HepG2 (cell line): ENCODE results near the gene MRPL58. TPM values are rescaled to one million over a fixed set of nuclear protein-coding genes. Genes with fewer than 3 reads are reported as not detected.

Experiments
- MEIS2 ChIP-seq: sonication (generic); formaldehyde crosslinking; IDR thresholded peaks from 2 replicates; pipeline ENCODE4 v1.9.0; 2021; ENCODE audit warnings: mild to moderate bottlenecking, missing genetic modification reagents
- NKX3-1 ChIP-seq: sonication (generic); formaldehyde crosslinking; IDR thresholded peaks from 2 replicates; pipeline ENCODE4 v1.5.0; 2020; ENCODE audit warnings: missing genetic modification reagents
- ZBTB21 ChIP-seq: sonication (generic); formaldehyde crosslinking; IDR thresholded peaks from 2 replicates; pipeline ENCODE4 v1.4.0; 2020; ENCODE audit warnings: missing genetic modification reagents
- ZNF124 ChIP-seq: sonication (generic); formaldehyde crosslinking; IDR thresholded peaks from 2 replicates; pipeline ENCODE4 v1.4.0; 2020; ENCODE audit warnings: missing genetic modification reagents
- ZNF333 ChIP-seq: sonication (generic); formaldehyde crosslinking; IDR thresholded peaks from 2 replicates; pipeline ENCODE4 v1.4.0; 2020; ENCODE audit warnings: mild to moderate bottlenecking, missing genetic modification reagents, borderline replicate concordance
- ZNF354B ChIP-seq: sonication (generic); formaldehyde crosslinking; IDR thresholded peaks from 2 replicates; pipeline ENCODE4 v1.8.0; 2022; ENCODE audit warnings: mild to moderate bottlenecking, missing genetic modification reagents
- ZNF768 ChIP-seq: sonication (generic); formaldehyde crosslinking; IDR thresholded peaks from 2 replicates; pipeline ENCODE4 v1.4.0; 2020; ENCODE audit warnings: missing genetic modification reagents
- ZNF782 ChIP-seq: sonication (generic); formaldehyde crosslinking; IDR thresholded peaks from 2 replicates; pipeline ENCODE4 v1.4.0; 2020; ENCODE audit warnings: missing genetic modification reagents, mild to moderate bottlenecking, borderline replicate concordance
- ZNF878 ChIP-seq: sonication (generic); formaldehyde crosslinking; IDR thresholded peaks from 2 replicates; pipeline ENCODE4 v1.8.1; 2023; ENCODE audit warnings: mild to moderate bottlenecking, missing genetic modification reagents, moderate library complexity
- polyA plus RNA-seq, 8 experiments: library from polyadenylated mRNA; depleted of rRNA in 3 of 8; stranded (reverse) in 7 of 8; unstranded in 1 of 8; fragments of >200 nt; fragmentation: Illumina TruSeq in 4 of 8; extraction: Trizol in 4 of 8; gene quantifications; 2 replicates each; pipeline versions ENCODE4 v1.2.1 to v1.2.3, GENCODE V29; 2011 to 2016; ENCODE audit warnings: low read depth in 4 of 8, missing spikeins in 1 of 8, mixed read lengths in 1 of 8; ENCODE audit not compliant: insufficient read depth in 1 of 8
- total RNA-seq, 5 experiments: library from RNA; depleted of rRNA; stranded (reverse); fragments of >200 nt; fragmentation: Illumina TruSeq; extraction: Trizol; gene quantifications; 2 replicates each; pipeline ENCODE4 v1.2.3, GENCODE V29; 2016; ENCODE audit warnings: low read depth in 1 of 5
- TF ChIP-seq, protein P1 (sequence below): IDR thresholded peaks from 2 replicates; pipeline ENCODE4 v1.4.0; 2020; ENCODE audit warnings: mild to moderate bottlenecking, missing genetic modification reagents
- TF ChIP-seq, protein P2 (sequence below): sonication (generic); formaldehyde crosslinking; IDR thresholded peaks from 2 replicates; pipeline ENCODE4 v1.5.0; 2020; ENCODE audit warnings: mild to moderate bottlenecking, missing genetic modification reagents, borderline replicate concordance
- TF ChIP-seq, protein P3 (sequence below): sonication (generic); formaldehyde crosslinking; IDR thresholded peaks from 2 replicates; pipeline ENCODE4 v1.4.0; 2020; ENCODE audit warnings: mild to moderate bottlenecking, missing genetic modification reagents
- TF ChIP-seq, protein P4 (sequence below): sonication (generic); formaldehyde crosslinking; IDR thresholded peaks from 2 replicates; pipeline ENCODE4 v1.4.0; 2020; ENCODE audit warnings: missing genetic modification reagents

MRPL58 gene
- total and polyA plus RNA-seq, 2 of the 13 experiments (the other 11 are each of a cell fraction or from before 2014, with no cell fraction given), result 44.9 to 68.9 TPM

DNA sequence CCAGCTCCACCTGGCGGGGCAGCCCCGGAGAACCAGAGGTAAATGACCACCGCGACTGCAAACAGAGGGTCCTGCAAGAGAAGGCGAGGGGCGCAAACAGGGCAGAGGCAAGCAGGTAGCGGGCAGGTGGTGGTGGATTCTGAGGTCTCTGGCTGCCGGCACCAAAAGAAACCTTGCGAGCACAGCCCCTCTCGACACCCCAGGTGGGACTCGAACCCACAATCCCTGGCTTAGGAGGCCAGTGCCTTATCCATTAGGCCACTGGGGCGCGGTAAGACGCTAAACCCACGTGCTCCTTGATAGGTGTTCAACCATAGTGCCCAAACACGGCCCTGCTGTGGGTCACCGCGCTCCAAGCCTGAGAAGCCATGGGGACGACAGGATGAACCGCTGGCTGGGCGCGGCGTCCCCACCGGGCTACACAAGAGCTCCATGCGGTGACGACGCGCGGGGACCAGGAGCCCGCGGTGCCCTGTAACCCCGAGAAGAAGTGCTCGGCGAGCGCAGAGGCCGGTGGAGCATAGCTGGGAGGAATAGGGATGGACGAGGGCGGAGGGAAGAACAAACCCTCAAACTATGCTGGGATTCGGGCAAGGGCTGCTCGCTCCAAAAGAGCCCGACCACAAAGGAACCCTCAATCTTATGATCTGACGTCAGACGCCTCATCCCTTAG, 21.9 kb downstream of the MRPL58 start (continued):
- TF ChIP-seq, protein P1, sequence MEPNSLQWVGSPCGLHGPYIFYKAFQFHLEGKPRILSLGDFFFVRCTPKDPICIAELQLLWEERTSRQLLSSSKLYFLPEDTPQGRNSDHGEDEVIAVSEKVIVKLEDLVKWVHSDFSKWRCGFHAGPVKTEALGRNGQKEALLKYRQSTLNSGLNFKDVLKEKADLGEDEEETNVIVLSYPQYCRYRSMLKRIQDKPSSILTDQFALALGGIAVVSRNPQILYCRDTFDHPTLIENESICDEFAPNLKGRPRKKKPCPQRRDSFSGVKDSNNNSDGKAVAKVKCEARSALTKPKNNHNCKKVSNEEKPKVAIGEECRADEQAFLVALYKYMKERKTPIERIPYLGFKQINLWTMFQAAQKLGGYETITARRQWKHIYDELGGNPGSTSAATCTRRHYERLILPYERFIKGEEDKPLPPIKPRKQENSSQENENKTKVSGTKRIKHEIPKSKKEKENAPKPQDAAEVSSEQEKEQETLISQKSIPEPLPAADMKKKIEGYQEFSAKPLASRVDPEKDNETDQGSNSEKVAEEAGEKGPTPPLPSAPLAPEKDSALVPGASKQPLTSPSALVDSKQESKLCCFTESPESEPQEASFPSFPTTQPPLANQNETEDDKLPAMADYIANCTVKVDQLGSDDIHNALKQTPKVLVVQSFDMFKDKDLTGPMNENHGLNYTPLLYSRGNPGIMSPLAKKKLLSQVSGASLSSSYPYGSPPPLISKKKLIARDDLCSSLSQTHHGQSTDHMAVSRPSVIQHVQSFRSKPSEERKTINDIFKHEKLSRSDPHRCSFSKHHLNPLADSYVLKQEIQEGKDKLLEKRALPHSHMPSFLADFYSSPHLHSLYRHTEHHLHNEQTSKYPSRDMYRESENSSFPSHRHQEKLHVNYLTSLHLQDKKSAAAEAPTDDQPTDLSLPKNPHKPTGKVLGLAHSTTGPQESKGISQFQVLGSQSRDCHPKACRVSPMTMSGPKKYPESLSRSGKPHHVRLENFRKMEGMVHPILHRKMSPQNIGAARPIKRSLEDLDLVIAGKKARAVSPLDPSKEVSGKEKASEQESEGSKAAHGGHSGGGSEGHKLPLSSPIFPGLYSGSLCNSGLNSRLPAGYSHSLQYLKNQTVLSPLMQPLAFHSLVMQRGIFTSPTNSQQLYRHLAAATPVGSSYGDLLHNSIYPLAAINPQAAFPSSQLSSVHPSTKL (CRISPR knock-in tag), result peak; percentile 54
- TF ChIP-seq ZBTB21 (CRISPR knock-in tag), result no peak
- TF ChIP-seq, protein P2, sequence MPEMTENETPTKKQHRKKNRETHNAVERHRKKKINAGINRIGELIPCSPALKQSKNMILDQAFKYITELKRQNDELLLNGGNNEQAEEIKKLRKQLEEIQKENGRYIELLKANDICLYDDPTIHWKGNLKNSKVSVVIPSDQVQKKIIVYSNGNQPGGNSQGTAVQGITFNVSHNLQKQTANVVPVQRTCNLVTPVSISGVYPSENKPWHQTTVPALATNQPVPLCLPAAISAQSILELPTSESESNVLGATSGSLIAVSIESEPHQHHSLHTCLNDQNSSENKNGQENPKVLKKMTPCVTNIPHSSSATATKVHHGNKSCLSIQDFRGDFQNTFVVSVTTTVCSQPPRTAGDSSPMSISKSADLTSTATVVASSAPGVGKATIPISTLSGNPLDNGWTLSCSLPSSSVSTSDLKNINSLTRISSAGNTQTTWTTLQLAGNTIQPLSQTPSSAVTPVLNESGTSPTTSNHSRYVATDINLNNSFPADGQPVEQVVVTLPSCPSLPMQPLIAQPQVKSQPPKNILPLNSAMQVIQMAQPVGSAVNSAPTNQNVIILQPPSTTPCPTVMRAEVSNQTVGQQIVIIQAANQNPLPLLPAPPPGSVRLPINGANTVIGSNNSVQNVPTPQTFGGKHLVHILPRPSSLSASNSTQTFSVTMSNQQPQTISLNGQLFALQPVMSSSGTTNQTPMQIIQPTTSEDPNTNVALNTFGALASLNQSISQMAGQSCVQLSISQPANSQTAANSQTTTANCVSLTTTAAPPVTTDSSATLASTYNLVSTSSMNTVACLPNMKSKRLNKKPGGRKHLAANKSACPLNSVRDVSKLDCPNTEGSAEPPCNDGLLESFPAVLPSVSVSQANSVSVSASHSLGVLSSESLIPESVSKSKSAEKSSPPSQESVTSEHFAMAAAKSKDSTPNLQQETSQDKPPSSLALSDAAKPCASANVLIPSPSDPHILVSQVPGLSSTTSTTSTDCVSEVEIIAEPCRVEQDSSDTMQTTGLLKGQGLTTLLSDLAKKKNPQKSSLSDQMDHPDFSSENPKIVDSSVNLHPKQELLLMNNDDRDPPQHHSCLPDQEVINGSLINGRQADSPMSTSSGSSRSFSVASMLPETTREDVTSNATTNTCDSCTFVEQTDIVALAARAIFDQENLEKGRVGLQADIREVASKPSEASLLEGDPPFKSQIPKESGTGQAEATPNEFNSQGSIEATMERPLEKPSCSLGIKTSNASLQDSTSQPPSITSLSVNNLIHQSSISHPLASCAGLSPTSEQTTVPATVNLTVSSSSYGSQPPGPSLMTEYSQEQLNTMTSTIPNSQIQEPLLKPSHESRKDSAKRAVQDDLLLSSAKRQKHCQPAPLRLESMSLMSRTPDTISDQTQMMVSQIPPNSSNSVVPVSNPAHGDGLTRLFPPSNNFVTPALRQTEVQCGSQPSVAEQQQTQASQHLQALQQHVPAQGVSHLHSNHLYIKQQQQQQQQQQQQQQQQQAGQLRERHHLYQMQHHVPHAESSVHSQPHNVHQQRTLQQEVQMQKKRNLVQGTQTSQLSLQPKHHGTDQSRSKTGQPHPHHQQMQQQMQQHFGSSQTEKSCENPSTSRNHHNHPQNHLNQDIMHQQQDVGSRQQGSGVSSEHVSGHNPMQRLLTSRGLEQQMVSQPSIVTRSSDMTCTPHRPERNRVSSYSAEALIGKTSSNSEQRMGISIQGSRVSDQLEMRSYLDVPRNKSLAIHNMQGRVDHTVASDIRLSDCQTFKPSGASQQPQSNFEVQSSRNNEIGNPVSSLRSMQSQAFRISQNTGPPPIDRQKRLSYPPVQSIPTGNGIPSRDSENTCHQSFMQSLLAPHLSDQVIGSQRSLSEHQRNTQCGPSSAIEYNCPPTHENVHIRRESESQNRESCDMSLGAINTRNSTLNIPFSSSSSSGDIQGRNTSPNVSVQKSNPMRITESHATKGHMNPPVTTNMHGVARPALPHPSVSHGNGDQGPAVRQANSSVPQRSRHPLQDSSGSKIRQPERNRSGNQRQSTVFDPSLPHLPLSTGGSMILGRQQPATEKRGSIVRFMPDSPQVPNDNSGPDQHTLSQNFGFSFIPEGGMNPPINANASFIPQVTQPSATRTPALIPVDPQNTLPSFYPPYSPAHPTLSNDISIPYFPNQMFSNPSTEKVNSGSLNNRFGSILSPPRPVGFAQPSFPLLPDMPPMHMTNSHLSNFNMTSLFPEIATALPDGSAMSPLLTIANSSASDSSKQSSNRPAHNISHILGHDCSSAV (CRISPR knock-in tag), result no peak
- TF ChIP-seq MEIS2 (CRISPR knock-in tag), result peak; percentile 60; the same call in 1 of the 2 replicates
- peak; percentile 97; the same call in 1 of the 2 replicates for TF ChIP-seq ZNF354B (CRISPR knock-in tag)
- peak; percentile 92 for TF ChIP-seq ZNF782
- TF ChIP-seq NKX3-1 (CRISPR knock-in tag), result peak; percentile 44; the same call in 1 of the 2 replicates
- TF ChIP-seq, protein P3, sequence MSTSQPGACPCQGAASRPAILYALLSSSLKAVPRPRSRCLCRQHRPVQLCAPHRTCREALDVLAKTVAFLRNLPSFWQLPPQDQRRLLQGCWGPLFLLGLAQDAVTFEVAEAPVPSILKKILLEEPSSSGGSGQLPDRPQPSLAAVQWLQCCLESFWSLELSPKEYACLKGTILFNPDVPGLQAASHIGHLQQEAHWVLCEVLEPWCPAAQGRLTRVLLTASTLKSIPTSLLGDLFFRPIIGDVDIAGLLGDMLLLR (CRISPR knock-in tag), result 0 out of 2 replicates have a peak, but pooled peaks have one; percentile 79
- TF ChIP-seq ZNF768 (CRISPR knock-in tag), result no peak
- TF ChIP-seq ZNF124 (CRISPR knock-in tag), result peak; percentile 66; the same call in 1 of the 2 replicates
- peak; percentile 86 for TF ChIP-seq ZNF878 (CRISPR knock-in tag)
- TF ChIP-seq, protein P4, sequence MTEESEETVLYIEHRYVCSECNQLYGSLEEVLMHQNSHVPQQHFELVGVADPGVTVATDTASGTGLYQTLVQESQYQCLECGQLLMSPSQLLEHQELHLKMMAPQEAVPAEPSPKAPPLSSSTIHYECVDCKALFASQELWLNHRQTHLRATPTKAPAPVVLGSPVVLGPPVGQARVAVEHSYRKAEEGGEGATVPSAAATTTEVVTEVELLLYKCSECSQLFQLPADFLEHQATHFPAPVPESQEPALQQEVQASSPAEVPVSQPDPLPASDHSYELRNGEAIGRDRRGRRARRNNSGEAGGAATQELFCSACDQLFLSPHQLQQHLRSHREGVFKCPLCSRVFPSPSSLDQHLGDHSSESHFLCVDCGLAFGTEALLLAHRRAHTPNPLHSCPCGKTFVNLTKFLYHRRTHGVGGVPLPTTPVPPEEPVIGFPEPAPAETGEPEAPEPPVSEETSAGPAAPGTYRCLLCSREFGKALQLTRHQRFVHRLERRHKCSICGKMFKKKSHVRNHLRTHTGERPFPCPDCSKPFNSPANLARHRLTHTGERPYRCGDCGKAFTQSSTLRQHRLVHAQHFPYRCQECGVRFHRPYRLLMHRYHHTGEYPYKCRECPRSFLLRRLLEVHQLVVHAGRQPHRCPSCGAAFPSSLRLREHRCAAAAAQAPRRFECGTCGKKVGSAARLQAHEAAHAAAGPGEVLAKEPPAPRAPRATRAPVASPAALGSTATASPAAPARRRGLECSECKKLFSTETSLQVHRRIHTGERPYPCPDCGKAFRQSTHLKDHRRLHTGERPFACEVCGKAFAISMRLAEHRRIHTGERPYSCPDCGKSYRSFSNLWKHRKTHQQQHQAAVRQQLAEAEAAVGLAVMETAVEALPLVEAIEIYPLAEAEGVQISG, result no peak; the same call in 1 of the 2 replicates
- no peak; the same call in 1 of the 2 replicates for TF ChIP-seq ZNF333 (CRISPR knock-in tag)
